Stomach smooth muscle (tissue), 2 donors: ENCODE results near the gene UBE3B.

Experiments used
- H3K27ac ChIP-seq: one replicate; pipeline ENCODE4 v1.7.0; 2013; ENCODE audit warnings: mild to moderate bottlenecking, low read length, inconsistent platforms
- H3K27me3 ChIP-seq, 2 donors: one replicate each; pipeline ENCODE4 v1.7.0; 2013; ENCODE audit warnings: low read length in 2 of 2; ENCODE audit not compliant: insufficient read depth in 2 of 2, control insufficient read depth in 1 of 2
- H3K36me3 ChIP-seq, 2 donors: one replicate each; pipeline ENCODE4 v1.7.0; 2013; ENCODE audit warnings: low read length in 2 of 2; ENCODE audit not compliant: control insufficient read depth in 2 of 2, insufficient read depth in 2 of 2
- H3K4me1 ChIP-seq: one replicate; pipeline ENCODE4 v1.7.0; 2013; ENCODE audit warnings: low read length; ENCODE audit not compliant: control insufficient read depth, insufficient read depth
- H3K4me3 ChIP-seq, 2 donors: one replicate each; pipeline ENCODE4 v1.7.0; 2013; ENCODE audit warnings: low read length in 2 of 2
- H3K9ac ChIP-seq, 2 donors: one replicate each; pipeline ENCODE4 v1.7.0; 2013; ENCODE audit warnings: low read length in 2 of 2, mild to moderate bottlenecking in 1 of 2
- H3K9me3 ChIP-seq, 2 donors: one replicate each; pipeline ENCODE4 v1.7.0; 2013; ENCODE audit warnings: low read length in 2 of 2; ENCODE audit not compliant: control insufficient read depth in 2 of 2
- donor health status: healthy.
- donor health status: Pancreatic carcinoma.

The UBE3B gene

GRCh38 chr12:109494348-109494881 is 17.0 kb downstream of the UBE3B start:
- Histone ChIP-seq H3K9me3 (no peaks in the 10 kb centered on the region), H3K4me3 (no peak overlapping the region), H3K27me3 (no peaks in the 10 kb centered on the region), H3K4me1 (no peaks in the 10 kb centered on the region), H3K36me3 (peaks cover 58 to 69% of the 10 kb centered on the region in 2 donors), H3K27ac (no peak overlapping the region), H3K9ac (no peak overlapping the region)

GRCh38 chr12:109495012-109495411 is 17.6 kb downstream of the UBE3B start:
- Histone ChIP-seq H3K4me3 (no peak overlapping the region), H3K4me1 (no peaks in the 10 kb centered on the region), H3K9me3 (no peaks in the 10 kb centered on the region), H3K36me3 (peaks cover 55 to 68% of the 10 kb centered on the region in 2 donors), H3K9ac (no peak overlapping the region), H3K27ac (no peak overlapping the region), H3K27me3 (no peaks in the 10 kb centered on the region)

GRCh38 chr12:109496306-109496705 is 18.9 kb downstream of the UBE3B start:
- Histone ChIP-seq H3K4me1 (no peaks in the 10 kb centered on the region), H3K9ac (no peak overlapping the region), H3K9me3 (no peaks in the 10 kb centered on the region), H3K27ac (no peak overlapping the region), H3K36me3 (peaks cover 55 to 69% of the 10 kb centered on the region in 2 donors), H3K4me3 (no peak overlapping the region), H3K27me3 (no peaks in the 10 kb centered on the region)

DNA sequence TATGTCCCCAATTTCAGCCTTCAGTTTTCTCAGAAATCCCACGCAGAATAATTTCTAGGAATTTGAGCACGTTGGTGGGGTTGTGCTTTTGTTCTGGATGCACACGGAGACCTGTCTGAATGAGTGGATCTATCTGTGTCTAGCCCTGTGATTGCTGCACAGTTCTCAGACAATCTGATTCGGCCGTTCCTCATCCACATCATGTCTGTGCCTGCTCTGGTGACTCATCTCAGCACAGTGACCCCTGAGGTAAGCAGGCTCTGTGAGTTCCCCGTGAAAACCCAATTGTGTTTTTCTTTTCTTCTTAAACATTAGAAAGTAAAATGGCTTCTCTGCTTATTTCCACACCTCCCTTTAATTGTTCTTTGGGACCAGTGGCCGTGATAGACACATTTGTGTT is 20.2 kb downstream of the UBE3B start:
- Histone ChIP-seq H3K36me3 (peaks cover 64 to 72% of the 10 kb centered on the region in 2 donors), H3K4me3 (no peak overlapping the region), H3K27me3 (no peaks in the 10 kb centered on the region), H3K4me1 (no peaks in the 10 kb centered on the region), H3K9me3 (no peaks in the 10 kb centered on the region), H3K27ac (no peak overlapping the region), H3K9ac (no peak overlapping the region)

DNA sequence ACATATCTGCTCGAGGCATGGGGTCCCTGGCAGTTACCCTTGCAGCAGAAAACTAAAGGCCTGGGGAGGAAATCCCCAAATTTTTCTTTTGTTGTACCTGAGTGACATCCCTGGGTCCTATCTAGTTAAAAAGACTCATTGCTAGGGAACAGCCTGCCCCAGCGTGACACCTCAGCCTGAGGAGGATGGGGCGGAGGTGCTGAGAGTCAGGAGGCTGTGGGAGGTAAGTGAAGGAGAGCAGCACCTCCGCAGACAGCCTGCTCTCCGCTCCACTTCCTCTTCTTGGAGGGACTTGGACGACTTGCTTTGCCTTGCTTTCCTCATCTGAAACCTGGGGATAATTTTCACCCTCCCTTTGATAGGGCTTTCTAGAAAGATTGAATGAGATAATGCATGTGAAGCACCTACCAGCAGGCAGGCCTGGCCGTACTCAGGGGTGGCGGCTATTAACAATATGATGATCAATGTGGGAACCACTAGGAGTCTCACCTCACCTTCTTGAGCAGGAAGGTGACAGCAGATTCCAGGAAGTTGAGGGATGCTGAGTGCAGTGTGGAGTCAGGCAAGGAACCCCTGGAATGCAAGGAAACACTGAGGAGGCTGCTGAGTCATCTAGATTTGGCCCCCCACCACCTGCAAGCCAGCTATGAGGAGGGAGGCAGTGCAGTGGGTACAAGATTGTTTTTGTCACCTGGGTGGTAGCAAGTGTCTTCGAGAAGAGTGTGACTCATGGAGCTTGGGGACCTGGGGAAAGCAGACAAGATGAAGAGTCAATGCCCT is 23.2 kb downstream of the UBE3B start:
- Histone ChIP-seq H3K9me3 (no peaks in the 10 kb centered on the region), H3K27ac (no peak overlapping the region), H3K27me3 (no peaks in the 10 kb centered on the region), H3K9ac (no peak overlapping the region), H3K36me3 (peaks cover 70 to 79% of the 10 kb centered on the region in 2 donors), H3K4me1 (no peaks in the 10 kb centered on the region), H3K4me3 (no peak overlapping the region)

DNA sequence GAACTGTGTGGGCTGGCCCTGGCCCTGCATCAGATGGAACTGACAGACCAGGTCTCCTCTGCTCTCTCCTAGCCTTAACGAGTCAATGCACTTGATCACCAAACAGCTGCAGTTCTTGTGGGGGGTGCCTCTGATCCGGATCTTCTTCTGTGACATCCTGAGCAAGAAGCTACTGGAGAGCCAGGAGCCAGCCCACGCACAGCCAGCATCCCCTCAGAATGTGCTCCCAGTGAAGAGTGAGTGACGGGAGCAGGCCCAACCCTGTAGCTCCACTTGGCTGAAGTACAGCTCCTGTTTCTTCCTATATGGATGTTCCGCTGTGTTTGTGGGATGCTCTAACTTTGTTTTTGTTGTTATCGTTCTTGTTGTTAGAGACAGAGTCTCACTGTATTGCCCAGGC is 23.9 kb downstream of the UBE3B start:
- Histone ChIP-seq H3K4me1 (no peaks in the 10 kb centered on the region), H3K9me3 (no peaks in the 10 kb centered on the region), H3K4me3 (no peak overlapping the region), H3K9ac (no peak overlapping the region), H3K27ac (no peak overlapping the region), H3K36me3 (peaks cover 76 to 79% of the 10 kb centered on the region in 2 donors), H3K27me3 (no peaks in the 10 kb centered on the region)

GRCh38 chr12:109502332-109502731 is 24.9 kb downstream of the UBE3B start:
- no peak overlapping the region for H3K4me3 ChIP-seq
- H3K27ac ChIP-seq = no peak overlapping the region
- H3K27me3 ChIP-seq = no peaks in the 10 kb centered on the region
- no peaks in the 10 kb centered on the region for H3K4me1 ChIP-seq
- no peaks in the 10 kb centered on the region for H3K9me3 ChIP-seq
- peaks cover 85 to 89% of the 10 kb centered on the region in 2 donors for H3K36me3 ChIP-seq
- no peak overlapping the region for H3K9ac ChIP-seq

- no peak overlapping the region for H3K9ac ChIP-seq
- H3K27ac ChIP-seq = no peak overlapping the region
- no peaks in the 10 kb centered on the region for H3K27me3 ChIP-seq
- no peak overlapping the region for H3K4me3 ChIP-seq
- no peaks in the 10 kb centered on the region for H3K9me3 ChIP-seq
- no peaks in the 10 kb centered on the region for H3K4me1 ChIP-seq
- H3K36me3 ChIP-seq = peaks cover 85 to 90% of the 10 kb centered on the region in 2 donors
Measured at GRCh38 chr12:109503611-109504010, 26.2 kb downstream of the UBE3B start.

DNA sequence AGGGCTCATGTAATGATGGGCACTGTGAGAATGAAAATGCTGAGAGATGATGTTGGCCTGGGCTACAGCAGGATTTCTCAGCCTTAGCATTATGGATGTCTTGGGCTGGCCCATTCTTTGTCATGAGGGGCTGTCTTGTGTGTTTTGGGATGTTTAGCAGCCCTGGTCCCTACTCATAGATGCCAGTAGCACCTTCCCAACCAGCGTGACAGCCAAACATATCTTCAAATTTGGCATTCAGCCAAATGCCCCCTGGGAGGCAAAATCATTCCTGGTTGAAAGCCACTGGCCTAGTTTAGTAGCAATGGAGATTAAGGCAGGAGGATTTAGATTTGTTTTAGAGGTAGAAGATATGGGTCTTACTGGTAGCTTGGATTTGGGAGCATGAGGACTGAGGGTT is 26.6 kb downstream of the UBE3B start:
- Histone ChIP-seq H3K4me1 (no peaks in the 10 kb centered on the region), H3K4me3 (no peak overlapping the region), H3K27me3 (no peaks in the 10 kb centered on the region), H3K9ac (no peak overlapping the region), H3K36me3 (peaks cover 82 to 88% of the 10 kb centered on the region in 2 donors), H3K27ac (no peak overlapping the region), H3K9me3 (no peaks in the 10 kb centered on the region)

GRCh38 chr12:109510196-109510595 is 32.8 kb downstream of the UBE3B start:
- H3K9ac ChIP-seq = no peak overlapping the region
- peaks cover 70 to 83% of the 10 kb centered on the region in 2 donors for H3K36me3 ChIP-seq
- no peaks in the 10 kb centered on the region for H3K27me3 ChIP-seq
- no peaks in the 10 kb centered on the region for H3K4me1 ChIP-seq
- no peaks in the 10 kb centered on the region for H3K9me3 ChIP-seq
- no peak overlapping the region for H3K27ac ChIP-seq
- no peak overlapping the region for H3K4me3 ChIP-seq

- peaks cover 61 to 77% of the 10 kb centered on the region in 2 donors for H3K36me3 ChIP-seq
- no peaks in the 10 kb centered on the region for H3K4me1 ChIP-seq
- H3K9me3 ChIP-seq = no peaks in the 10 kb centered on the region
- H3K27ac ChIP-seq = no peak overlapping the region
- H3K9ac ChIP-seq = no peak overlapping the region
- H3K4me3 ChIP-seq = no peak overlapping the region
- no peaks in the 10 kb centered on the region for H3K27me3 ChIP-seq
Measured at GRCh38 chr12:109512608-109513007, 35.2 kb downstream of the UBE3B start.
